ENCODE results near the gene DNAH10. TPM values are rescaled to one million over a fixed set of nuclear protein-coding genes. Genes with fewer than 3 reads are reported as not detected.

Gene DNAH10
- total RNA-seq, 1 donor = 0.43 TPM

DNA sequence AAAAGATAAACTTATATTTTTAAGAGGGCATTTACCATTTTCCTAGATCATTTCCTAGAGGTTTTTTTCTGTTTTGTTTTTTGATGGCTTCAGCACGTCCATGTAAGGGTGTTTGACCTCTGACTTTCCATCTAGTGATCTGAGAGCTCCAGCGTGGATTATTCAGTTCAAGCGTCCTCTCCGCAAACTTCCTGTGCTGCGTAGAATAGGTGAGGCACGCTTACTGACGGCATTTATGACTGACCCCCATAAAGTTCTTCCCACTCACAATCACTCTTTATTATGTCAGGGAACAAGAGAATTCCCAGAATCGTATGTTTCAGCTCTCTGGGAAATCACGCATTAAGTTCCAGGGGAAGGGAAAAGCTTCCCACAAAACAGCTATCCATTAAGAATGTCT, 194.1 kb downstream of the DNAH10 start:
- TF ChIP-seq CTCF (IDR thresholded peaks at IDR 0.05; ENCODE audit: insufficient read depth, low read depth, low read length) = no peak
- no peak overlapping the region for H3K4me3 ChIP-seq (ENCODE audit: low read depth, low read length)
- no peak for DNase-seq (ENCODE audit: low read depth)

DNA sequence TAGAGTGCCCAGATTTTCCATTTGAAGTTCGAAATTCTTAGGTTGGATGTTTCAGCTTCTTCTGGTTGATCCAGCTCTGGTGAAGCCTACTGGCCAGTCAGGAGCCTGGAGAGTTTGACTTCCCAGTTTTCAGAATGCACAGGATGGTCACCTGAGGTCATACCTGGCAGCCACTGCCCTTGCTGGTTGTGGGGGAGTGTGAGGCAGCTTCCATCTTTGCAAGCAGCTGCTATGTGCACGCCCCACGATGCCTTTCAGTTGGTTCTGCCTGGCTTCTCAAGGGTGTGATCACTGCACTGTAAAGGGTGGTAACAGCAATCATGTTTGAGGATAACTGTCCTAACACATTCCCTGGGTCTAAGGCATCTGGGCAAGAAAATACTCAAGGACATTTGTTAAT, 195.1 kb downstream of the DNAH10 start:
- TF ChIP-seq CTCF (IDR thresholded peaks at IDR 0.05; ENCODE audit: insufficient read depth, low read depth, low read length) = no peak
- no peak overlapping the region for H3K4me3 ChIP-seq (ENCODE audit: low read depth, low read length)
- DNase-seq (ENCODE audit: low read depth) = no peak

DNA sequence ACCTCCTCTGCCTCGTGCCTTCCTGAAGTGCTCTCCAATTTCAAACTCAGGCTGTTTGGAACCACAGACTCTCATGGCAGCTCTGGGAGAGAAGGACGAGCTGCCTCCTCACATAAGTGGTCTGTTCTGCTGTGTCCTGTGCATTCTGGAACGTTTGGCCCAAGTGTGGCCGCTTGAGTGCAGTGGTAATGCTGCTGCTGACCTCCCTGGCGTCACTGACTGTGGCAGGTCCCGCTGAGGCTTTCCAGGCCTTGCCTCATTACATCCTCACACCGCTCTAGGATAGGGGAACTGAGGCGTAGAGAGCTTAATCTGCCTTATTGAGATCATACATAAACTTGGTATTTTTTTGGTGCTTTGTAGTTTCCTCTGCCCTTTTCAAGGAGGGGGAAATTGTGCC, 196.4 kb downstream of the DNAH10 start:
- no peak for TF ChIP-seq CTCF (IDR thresholded peaks at IDR 0.05; ENCODE audit: insufficient read depth, low read depth, low read length)
- no peak overlapping the region for H3K4me3 ChIP-seq (ENCODE audit: low read depth, low read length)
- DNase-seq (ENCODE audit: low read depth) = no peak

DNA sequence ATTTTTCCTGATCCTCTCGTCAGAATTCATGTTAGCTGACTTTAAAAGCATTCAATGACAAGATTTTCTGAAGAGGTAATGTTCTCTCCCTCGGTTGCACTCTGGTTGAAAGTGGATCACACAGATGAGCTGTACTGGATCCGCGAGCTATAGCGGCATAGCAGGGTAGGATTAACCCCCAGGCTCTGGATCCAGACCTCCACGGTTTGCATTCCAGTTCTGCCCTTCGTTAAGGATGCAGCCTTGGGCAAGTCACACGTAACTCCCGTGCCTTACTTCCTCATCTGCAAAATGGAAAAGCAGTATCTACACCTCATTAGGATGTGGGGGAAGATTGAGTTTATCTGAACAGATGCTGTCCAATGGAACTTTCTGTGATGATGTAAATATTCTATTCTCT, 196.8 kb downstream of the DNAH10 start:
- DNase-seq (ENCODE audit: low read depth) = no peak
- no peak overlapping the region for H3K4me3 ChIP-seq (ENCODE audit: low read depth, low read length)
- TF ChIP-seq CTCF (IDR thresholded peaks at IDR 0.05; ENCODE audit: insufficient read depth, low read depth, low read length) = no peak

DNA sequence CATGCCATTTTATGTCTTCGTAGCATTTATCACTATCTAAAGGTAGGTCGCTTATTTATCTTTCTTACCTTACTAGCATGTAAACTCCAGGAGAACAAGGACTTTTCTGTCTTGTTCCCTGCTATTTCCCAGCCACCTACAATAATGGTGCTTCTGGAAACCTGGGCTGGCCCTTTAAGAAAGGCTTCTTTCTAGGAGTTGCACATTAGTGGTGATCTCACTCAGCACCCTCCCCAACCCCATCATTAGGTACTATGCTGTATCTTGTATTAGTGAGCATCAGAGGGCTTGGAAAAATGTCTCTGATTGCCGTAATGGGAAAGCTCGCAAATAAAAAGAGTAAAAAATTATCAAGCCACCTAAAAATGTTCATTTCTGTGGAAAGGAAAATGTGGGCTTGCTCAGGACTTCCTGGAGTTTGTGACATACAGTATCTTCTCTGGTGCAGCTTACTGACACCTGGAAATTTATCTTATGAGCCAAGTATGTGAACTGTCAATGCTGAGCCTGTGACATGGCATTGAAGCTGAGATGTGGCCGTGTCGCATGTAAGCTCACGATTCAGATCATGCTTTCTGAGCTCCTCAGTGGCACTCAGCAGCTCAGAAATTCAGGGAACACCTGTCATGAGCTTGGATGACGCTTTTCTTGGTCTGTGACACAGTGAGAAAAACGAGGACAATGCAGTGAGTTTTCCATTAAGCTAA, 198.1 kb downstream of the DNAH10 start:
- no peak for DNase-seq (ENCODE audit: low read depth)
- no peak overlapping the region for H3K4me3 ChIP-seq (ENCODE audit: low read depth, low read length)
- TF ChIP-seq CTCF (IDR thresholded peaks at IDR 0.05; ENCODE audit: insufficient read depth, low read depth, low read length) = no peak

DNA sequence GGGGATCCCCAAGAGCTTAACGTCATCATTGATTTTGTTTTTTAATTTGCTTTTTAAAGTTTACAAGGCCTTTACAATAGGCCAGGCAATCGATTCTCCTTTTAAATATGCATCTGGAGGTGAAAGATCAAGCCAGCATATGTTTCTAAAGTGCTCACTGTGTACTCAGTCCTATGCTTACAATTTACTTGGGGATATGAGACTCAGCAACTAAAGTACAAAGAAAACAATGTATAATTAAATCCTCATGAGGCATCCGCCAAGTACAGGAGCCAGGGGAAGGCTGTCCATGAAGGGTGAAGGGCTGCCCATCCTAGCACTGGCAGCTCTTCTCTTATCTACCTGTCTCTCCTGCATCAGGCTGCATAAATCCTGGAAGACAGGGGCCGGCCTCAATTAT, 198.8 kb downstream of the DNAH10 start:
- no peak for TF ChIP-seq CTCF (IDR thresholded peaks at IDR 0.05; ENCODE audit: insufficient read depth, low read depth, low read length)
- no peak for DNase-seq (ENCODE audit: low read depth)
- H3K4me3 ChIP-seq (ENCODE audit: low read depth, low read length) = no peak overlapping the region
